ENCODE results near the gene AGR2. TPM values are rescaled to one million over a fixed set of nuclear protein-coding genes. Genes with fewer than 3 reads are reported as not detected.

Gene AGR2
- total and polyA plus RNA-seq, 5 donors from 2014 or later = not detected

DNA sequence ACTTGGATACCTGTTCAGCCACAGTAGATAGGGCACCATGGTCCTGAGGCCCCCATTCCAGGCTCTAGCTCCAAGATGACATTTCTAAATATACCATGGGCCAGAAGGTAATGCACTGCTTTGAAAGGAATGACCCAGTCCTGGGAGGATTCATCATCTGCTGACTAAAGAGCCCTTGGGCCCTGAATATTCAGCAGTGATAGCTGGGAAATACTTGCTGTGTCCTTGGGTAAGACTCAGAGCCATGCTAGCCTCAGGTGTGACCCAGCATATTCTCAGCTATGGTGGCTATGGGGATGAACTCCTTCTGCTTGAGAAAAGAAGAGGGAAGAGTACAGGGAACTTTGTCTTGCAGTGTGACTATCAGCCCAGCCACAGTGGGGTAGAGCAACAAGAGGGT, 21.3 kb upstream of the AGR2 start:
- Mint-ChIP-seq H3K9me3 (peaks cover 0 to 8% (median 5%) of the 10 kb centered on the region in 7 donors), H3K27ac (no peak overlapping the region), H3K36me3 (no peaks in the 10 kb centered on the region), H3K4me1 (no peaks in the 10 kb centered on the region), H3K4me3 (no peak overlapping the region), H3K27me3 (no peaks in the 10 kb centered on the region)
- DNase-seq (no peak), ATAC-seq (ENCODE audit: low read depth in 2 of 2) (no peak)
- Histone ChIP-seq H3K4me1 (ENCODE audit: control insufficient read depth, insufficient read depth, low read length, poor library complexity, severe bottlenecking) (no peaks in the 10 kb centered on the region), H3K27me3 (ENCODE audit: control insufficient read depth, insufficient read depth, low read length) (peaks cover 4% of the 10 kb centered on the region), H3K27ac (ENCODE audit: insufficient read depth, low read length, poor library complexity, severe bottlenecking) (no peak overlapping the region), H3K4me3 (ENCODE audit: low read depth, low read length) (no peak overlapping the region), H3K36me3 (ENCODE audit: control insufficient read depth, insufficient read depth, low read length) (no peaks in the 10 kb centered on the region), H3K9me3 (ENCODE audit: control insufficient read depth in 2 of 2, low read length in 2 of 2) (no peaks in the 10 kb centered on the region)

DNA sequence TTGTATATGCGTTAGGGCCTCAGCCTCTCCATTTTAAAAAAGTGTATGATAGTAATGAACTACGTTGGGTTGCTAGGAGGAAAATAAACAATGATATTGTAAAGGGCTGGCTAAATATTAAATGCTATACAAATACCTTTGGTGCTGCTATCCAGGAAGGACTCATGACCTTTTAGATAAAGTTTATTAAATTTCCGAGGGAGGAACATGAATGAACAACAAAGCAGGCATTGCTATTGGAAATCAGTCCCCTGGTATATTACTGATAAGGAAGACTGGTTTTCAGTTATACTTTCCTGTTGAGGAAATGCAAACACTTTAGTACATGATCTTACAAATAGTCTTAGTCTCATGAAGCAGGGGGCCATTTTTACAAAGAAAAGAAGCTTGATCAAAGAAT, 17.2 kb upstream of the AGR2 start:
- Histone ChIP-seq H3K27me3 (ENCODE audit: control insufficient read depth, insufficient read depth, low read length) (peaks cover 4% of the 10 kb centered on the region), H3K36me3 (ENCODE audit: control insufficient read depth, insufficient read depth, low read length) (no peaks in the 10 kb centered on the region), H3K27ac (ENCODE audit: insufficient read depth, low read length, poor library complexity, severe bottlenecking) (no peak overlapping the region), H3K4me1 (ENCODE audit: control insufficient read depth, insufficient read depth, low read length, poor library complexity, severe bottlenecking) (no peaks in the 10 kb centered on the region), H3K4me3 (ENCODE audit: low read depth, low read length) (no peak overlapping the region), H3K9me3 (ENCODE audit: control insufficient read depth in 2 of 2, low read length in 2 of 2) (no peaks in the 10 kb centered on the region)
- no peak overlapping the region for H3K27ac Mint-ChIP-seq
- ATAC-seq (ENCODE audit: low read depth in 2 of 2) (no peak), DNase-seq (no peak)
- no peaks in the 10 kb centered on the region for H3K4me1 Mint-ChIP-seq
- H3K36me3 Mint-ChIP-seq = no peaks in the 10 kb centered on the region
- no peak overlapping the region for H3K4me3 Mint-ChIP-seq
- H3K27me3 Mint-ChIP-seq = no peaks in the 10 kb centered on the region
- H3K9me3 Mint-ChIP-seq = peaks cover 0 to 5% (median 0%) of the 10 kb centered on the region in 7 donors

DNA sequence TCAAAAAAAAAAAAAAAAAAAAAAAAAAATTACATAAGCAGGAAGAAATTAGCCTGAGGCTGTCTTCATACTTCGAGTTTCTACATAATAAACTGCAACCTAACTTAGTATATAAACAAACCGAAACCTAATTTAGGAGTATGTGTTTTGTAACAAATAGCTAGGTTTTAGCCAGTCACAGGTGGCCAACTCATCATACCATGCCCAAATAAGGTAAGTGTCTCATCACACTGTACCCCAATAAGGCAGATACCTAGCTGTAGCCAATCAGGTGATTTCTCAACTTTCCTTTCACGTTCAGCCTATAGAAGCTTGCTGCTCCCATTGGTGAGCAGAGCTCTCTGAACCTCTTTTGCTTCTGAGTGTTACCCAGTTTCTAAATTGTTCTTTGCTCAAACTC, 13.9 kb upstream of the AGR2 start:
- no peak for DNase-seq
- Mint-ChIP-seq H3K27me3 (peaks cover 8% of the 10 kb centered on the region), H3K27ac (no peak overlapping the region), H3K9me3 (peaks cover 0 to 6% (median 0%) of the 10 kb centered on the region in 7 donors), H3K4me1 (no peaks in the 10 kb centered on the region), H3K36me3 (no peaks in the 10 kb centered on the region), H3K4me3 (no peak overlapping the region)
- Histone ChIP-seq H3K4me3 (ENCODE audit: low read depth, low read length) (no peak overlapping the region), H3K27me3 (ENCODE audit: control insufficient read depth, insufficient read depth, low read length) (no peaks in the 10 kb centered on the region), H3K27ac (ENCODE audit: insufficient read depth, low read length, poor library complexity, severe bottlenecking) (no peak overlapping the region), H3K9me3 (ENCODE audit: control insufficient read depth in 2 of 2, low read length in 2 of 2) (no peaks in the 10 kb centered on the region), H3K4me1 (ENCODE audit: control insufficient read depth, insufficient read depth, low read length, poor library complexity, severe bottlenecking) (no peaks in the 10 kb centered on the region), H3K36me3 (ENCODE audit: control insufficient read depth, insufficient read depth, low read length) (no peaks in the 10 kb centered on the region)
- ATAC-seq (ENCODE audit: low read depth in 2 of 2) = no peak

DNA sequence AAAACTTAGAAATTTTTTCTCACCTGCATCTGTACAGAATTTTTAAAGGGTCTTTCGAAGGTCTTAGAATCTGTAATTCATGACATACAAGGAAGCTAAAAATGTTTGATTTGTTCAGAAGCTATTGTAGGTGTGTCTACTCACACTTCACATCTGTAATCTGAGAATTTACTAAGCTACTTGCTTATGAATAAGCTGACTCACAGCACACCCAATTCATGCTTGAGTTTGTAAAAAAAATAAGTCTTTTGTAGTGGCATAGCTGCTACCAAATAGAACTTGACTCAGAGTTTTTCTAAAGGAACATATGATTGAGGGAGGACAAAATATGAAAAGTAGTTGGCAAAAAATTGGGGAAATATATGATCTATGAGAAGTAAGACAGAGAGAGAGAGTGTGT, 12.7 kb upstream of the AGR2 start:
- no peaks in the 10 kb centered on the region for H3K36me3 ChIP-seq (ENCODE audit: control insufficient read depth, insufficient read depth, low read length)
- no peaks in the 10 kb centered on the region for H3K9me3 ChIP-seq (ENCODE audit: control insufficient read depth in 2 of 2, low read length in 2 of 2)
- H3K27me3 Mint-ChIP-seq = peaks cover 11% of the 10 kb centered on the region
- no peaks in the 10 kb centered on the region for H3K27me3 ChIP-seq (ENCODE audit: control insufficient read depth, insufficient read depth, low read length)
- no peaks in the 10 kb centered on the region for H3K36me3 Mint-ChIP-seq
- no peaks in the 10 kb centered on the region for H3K4me1 ChIP-seq (ENCODE audit: control insufficient read depth, insufficient read depth, low read length, poor library complexity, severe bottlenecking)
- no peak for ATAC-seq (ENCODE audit: low read depth in 2 of 2)
- DNase-seq = no peak
- H3K9me3 Mint-ChIP-seq = peaks cover 0 to 6% (median 0%) of the 10 kb centered on the region in 7 donors
- H3K4me3 ChIP-seq (ENCODE audit: low read depth, low read length) = no peak overlapping the region
- H3K27ac Mint-ChIP-seq = no peak overlapping the region
- H3K4me3 Mint-ChIP-seq = no peak overlapping the region
- no peaks in the 10 kb centered on the region for H3K4me1 Mint-ChIP-seq
- no peak overlapping the region for H3K27ac ChIP-seq (ENCODE audit: insufficient read depth, low read length, poor library complexity, severe bottlenecking)

DNA sequence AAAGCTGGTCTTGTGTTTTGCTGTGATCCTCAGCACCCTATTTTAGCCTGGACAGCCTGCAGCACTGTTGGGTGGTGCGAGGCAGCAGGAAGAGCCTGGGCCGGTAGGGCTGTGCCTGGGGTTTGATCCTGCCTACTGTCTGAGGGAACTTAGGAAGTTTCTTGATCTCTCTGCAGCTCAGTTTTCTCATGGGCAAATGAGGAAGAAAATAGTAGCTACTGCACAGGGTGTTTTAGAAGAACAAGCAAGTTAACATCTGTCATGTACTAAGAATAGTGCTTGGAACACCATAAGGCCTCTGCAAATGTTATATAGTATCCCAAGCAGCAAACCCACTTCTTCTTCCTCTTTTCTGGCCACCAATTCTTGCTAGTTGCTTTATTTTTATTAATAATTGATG, 12.0 kb upstream of the AGR2 start:
- Mint-ChIP-seq H3K4me3 (no peak overlapping the region), H3K9me3 (peaks cover 0 to 6% (median 0%) of the 10 kb centered on the region in 7 donors), H3K27me3 (peaks cover 11% of the 10 kb centered on the region), H3K4me1 (no peaks in the 10 kb centered on the region), H3K27ac (no peak overlapping the region), H3K36me3 (no peaks in the 10 kb centered on the region)
- H3K9me3 ChIP-seq (ENCODE audit: control insufficient read depth in 2 of 2, low read length in 2 of 2) = no peaks in the 10 kb centered on the region
- DNase-seq (no peak), ATAC-seq (ENCODE audit: low read depth in 2 of 2) (no peak)
- no peaks in the 10 kb centered on the region for H3K36me3 ChIP-seq (ENCODE audit: control insufficient read depth, insufficient read depth, low read length)
- H3K27me3 ChIP-seq (ENCODE audit: control insufficient read depth, insufficient read depth, low read length) = no peaks in the 10 kb centered on the region
- H3K4me1 ChIP-seq (ENCODE audit: control insufficient read depth, insufficient read depth, low read length, poor library complexity, severe bottlenecking) = no peaks in the 10 kb centered on the region
- H3K4me3 ChIP-seq (ENCODE audit: low read depth, low read length) = no peak overlapping the region
- no peak overlapping the region for H3K27ac ChIP-seq (ENCODE audit: insufficient read depth, low read length, poor library complexity, severe bottlenecking)

DNA sequence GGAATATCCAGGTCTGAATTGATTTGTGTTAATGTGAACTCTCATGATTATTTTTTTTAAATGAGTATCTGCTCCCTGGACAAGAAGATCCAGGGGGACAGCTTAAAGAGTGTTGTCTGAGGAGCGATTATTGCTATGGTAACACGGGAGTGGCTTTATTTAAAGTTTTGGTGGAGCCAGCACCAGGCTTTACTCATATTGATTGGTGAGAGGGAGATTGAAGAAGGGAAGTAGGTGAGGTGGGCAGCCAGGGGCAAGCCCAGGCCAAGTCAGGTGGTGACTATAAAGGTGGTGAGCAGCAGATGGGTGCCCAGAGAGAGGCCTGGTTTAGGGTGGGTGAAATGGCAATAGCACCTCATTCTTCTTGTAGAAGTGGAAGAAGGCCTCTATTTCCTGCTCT, 10.2 kb upstream of the AGR2 start:
- Histone ChIP-seq H3K27ac (ENCODE audit: insufficient read depth, low read length, poor library complexity, severe bottlenecking) (no peak overlapping the region), H3K4me1 (ENCODE audit: control insufficient read depth, insufficient read depth, low read length, poor library complexity, severe bottlenecking) (no peaks in the 10 kb centered on the region), H3K4me3 (ENCODE audit: low read depth, low read length) (no peak overlapping the region), H3K27me3 (ENCODE audit: control insufficient read depth, insufficient read depth, low read length) (no peaks in the 10 kb centered on the region), H3K9me3 (ENCODE audit: control insufficient read depth in 2 of 2, low read length in 2 of 2) (no peaks in the 10 kb centered on the region), H3K36me3 (ENCODE audit: control insufficient read depth, insufficient read depth, low read length) (no peaks in the 10 kb centered on the region)
- ATAC-seq (ENCODE audit: low read depth in 2 of 2) (no peak), DNase-seq (no peak)
- Mint-ChIP-seq H3K27ac (no peak overlapping the region), H3K4me3 (no peak overlapping the region), H3K4me1 (no peaks in the 10 kb centered on the region), H3K9me3 (peaks cover 0 to 6% (median 0%) of the 10 kb centered on the region in 7 donors), H3K27me3 (peaks cover 11% of the 10 kb centered on the region), H3K36me3 (no peaks in the 10 kb centered on the region)

DNA sequence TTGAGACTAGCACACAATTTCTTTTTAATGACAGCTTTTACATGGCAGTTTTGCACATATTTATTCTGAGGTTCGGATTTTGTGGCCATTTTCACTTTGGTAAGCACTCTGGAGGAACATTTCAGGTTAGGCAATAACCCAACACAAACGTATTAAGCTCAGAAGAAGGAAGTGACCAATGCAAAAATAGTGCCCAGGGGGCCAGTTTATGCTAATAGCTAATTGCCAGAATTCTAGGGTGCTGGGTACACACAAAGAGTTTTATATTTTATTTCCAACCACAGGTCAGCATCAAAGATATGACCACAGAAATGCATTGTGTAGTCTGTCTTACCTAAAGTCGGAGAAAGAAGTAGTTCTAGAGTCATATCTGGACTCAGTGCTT, 8.4 kb upstream of the AGR2 start:
- Mint-ChIP-seq H3K36me3 (no peaks in the 10 kb centered on the region), H3K9me3 (peaks cover 0 to 6% (median 0%) of the 10 kb centered on the region in 7 donors), H3K4me1 (no peaks in the 10 kb centered on the region), H3K4me3 (no peak overlapping the region), H3K27ac (no peak overlapping the region), H3K27me3 (peaks cover 17% of the 10 kb centered on the region)
- ATAC-seq (ENCODE audit: low read depth in 2 of 2) (no peak), DNase-seq (no peak)
- Histone ChIP-seq H3K36me3 (ENCODE audit: control insufficient read depth, insufficient read depth, low read length) (no peaks in the 10 kb centered on the region), H3K9me3 (ENCODE audit: control insufficient read depth in 2 of 2, low read length in 2 of 2) (no peaks in the 10 kb centered on the region), H3K4me1 (ENCODE audit: control insufficient read depth, insufficient read depth, low read length, poor library complexity, severe bottlenecking) (no peaks in the 10 kb centered on the region), H3K27ac (ENCODE audit: insufficient read depth, low read length, poor library complexity, severe bottlenecking) (no peak overlapping the region), H3K27me3 (ENCODE audit: control insufficient read depth, insufficient read depth, low read length) (peaks cover 3% of the 10 kb centered on the region), H3K4me3 (ENCODE audit: low read depth, low read length) (no peak overlapping the region)

DNA sequence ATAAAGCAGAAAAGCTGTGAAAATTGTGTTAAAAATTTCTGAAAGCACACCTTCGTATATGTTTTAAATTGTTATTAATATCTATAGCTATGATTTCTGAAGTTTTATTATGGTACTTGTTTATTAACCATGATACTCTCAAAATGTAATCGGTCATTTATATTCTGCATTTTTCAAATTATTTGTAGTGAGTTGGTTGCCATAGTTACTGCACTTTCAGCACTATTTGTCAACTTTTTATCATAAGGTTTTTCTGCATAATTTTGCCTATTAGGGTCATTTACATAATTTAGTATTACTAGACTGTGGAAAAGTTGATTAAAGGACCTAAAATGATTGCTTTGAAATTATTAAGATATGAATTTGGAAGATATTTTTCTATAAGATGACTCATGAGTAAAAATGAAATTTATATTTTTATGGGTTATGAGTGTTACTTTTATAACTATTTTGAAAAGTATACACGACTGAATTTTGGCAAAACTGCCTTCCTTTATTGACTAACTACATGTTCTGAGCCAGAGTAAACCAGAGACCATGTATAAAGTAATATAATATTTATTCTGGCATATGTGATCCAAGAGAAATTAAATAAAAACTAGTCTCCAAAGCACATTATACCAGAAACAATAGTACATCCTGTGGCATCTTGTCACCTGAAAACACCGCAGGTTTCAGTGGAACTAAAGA, 7.9 kb upstream of the AGR2 start:
- no peak overlapping the region for H3K4me3 ChIP-seq (ENCODE audit: low read depth, low read length)
- peaks cover 17% of the 10 kb centered on the region for H3K27me3 Mint-ChIP-seq
- H3K4me1 ChIP-seq (ENCODE audit: control insufficient read depth, insufficient read depth, low read length, poor library complexity, severe bottlenecking) = no peaks in the 10 kb centered on the region
- no peaks in the 10 kb centered on the region for H3K4me1 Mint-ChIP-seq
- no peaks in the 10 kb centered on the region for H3K36me3 ChIP-seq (ENCODE audit: control insufficient read depth, insufficient read depth, low read length)
- no peaks in the 10 kb centered on the region for H3K9me3 ChIP-seq (ENCODE audit: control insufficient read depth in 2 of 2, low read length in 2 of 2)
- DNase-seq (no peak), ATAC-seq (ENCODE audit: low read depth in 2 of 2) (no peak)
- no peak overlapping the region for H3K4me3 Mint-ChIP-seq
- H3K27ac ChIP-seq (ENCODE audit: insufficient read depth, low read length, poor library complexity, severe bottlenecking) = no peak overlapping the region
- peaks cover 0 to 5% (median 0%) of the 10 kb centered on the region in 7 donors for H3K9me3 Mint-ChIP-seq
- H3K27ac Mint-ChIP-seq = no peak overlapping the region
- H3K36me3 Mint-ChIP-seq = no peaks in the 10 kb centered on the region
- H3K27me3 ChIP-seq (ENCODE audit: control insufficient read depth, insufficient read depth, low read length) = peaks cover 7% of the 10 kb centered on the region
